A204.1 (cell line): Measurements from ENCODE around the gene DGCR2.
"Not testable (repeated sequence)": the region's sequence is repeated elsewhere in the genome, so short reads cannot be mapped to it uniquely, and the experiment has no call there.

Experiments
- FAIRE-seq: peaks from 2 replicates; lab custom pipeline; 2012; peaks lifted over from hg19 to GRCh38; lab: Jason Lieb, UNC

The DGCR2 gene

DNA sequence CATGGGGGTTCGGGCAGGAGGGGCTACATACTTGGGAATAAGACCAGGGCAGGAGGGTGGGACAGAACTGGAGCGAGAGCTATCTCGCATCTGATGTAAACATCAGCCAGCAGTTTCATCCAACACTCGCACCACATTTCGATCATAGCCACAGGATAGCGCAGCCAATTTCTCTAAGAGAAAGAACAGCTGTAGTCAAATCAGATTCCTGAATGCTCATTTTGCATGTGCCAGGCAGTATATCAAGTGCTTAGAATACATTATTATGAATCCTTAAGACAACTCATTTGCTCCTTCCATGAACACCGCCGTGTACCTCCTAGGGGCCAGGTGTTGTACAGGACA is 14.5 kb downstream of the DGCR2 start:
- no peak for FAIRE-seq

DNA sequence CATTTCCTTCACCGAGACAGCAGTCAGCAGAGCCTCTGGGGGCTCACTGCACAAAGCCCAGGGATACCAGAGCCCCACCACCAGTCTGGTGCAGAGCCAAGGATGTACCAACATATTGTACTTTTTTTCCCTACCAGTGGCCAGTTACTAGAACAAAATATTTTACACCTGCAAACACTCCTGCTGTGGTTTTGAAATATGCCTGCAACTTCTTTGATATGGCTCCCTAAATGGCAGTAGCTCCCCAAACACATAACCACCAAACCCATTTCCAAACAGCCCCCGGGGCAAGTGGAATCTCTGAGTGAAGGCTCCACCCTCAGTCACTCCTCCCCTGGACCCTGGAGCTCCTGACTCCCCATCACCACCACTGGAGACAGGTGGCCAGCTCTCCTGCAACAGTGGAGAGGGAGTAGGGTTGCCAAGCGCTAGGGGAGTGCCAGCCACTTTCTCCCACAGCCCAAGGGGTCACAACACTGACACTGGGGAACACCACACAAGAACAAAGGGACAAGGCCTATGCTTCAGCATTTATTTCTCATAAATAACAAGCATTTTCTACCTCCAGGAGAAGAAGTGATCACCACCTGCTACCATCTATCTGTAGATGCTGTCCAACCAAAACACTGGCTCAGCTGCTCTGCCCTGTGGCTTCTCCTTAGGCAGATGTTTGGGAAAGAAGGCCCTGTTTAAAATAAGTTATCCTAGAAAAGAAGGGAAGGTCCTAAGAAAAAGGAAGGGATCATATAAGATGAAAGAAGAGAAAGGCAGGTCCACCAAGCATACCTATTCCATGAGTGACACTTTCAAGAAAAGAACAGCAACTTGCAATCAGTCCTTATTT is 15.1 kb downstream of the DGCR2 start:
- FAIRE-seq, result no peak

DNA sequence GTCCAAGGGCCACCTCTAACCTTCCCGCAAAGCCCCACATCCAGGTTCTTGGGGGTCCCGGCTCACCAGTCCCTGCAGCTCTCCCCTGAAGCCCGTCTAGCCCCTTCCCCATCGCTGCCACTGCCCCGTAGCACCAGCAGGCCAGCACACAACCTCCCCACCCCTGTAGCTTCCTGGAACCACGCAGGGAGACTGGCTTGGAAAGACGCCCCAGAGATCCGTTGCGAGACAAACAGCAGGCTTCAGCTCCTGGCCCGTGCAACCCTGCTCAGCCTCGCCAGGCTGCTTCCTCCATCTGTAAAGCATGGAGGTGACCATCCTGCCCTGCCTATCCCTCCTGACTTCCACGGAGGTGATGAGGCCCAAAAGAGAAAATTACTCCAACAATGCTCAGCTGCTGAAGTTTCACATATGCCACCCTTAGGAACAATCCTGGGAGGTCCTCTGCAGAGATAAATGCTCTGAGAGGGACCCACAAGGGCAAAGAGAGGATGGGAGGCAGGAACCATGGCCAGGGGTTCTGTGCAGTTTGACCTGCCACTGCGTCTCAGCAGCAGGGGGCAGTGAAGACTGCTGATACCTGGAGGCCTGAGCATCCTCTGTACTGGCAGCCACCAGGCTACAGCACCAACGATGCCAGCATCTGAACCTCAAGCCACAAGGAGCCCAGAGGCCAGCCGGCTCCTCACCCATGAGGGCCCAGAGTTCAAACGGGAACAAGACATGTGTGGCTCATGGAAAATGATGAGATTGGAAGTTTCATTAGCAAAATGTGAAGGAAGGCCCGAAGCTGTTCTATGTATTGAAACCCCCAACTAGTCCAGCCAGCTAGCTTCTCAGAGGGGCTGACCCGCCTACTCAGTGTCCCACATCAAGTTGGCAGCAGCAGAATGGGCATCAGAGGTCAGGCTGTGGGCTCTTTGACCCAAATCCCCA is 16.1 kb downstream of the DGCR2 start:
- FAIRE-seq, result no peak

DNA sequence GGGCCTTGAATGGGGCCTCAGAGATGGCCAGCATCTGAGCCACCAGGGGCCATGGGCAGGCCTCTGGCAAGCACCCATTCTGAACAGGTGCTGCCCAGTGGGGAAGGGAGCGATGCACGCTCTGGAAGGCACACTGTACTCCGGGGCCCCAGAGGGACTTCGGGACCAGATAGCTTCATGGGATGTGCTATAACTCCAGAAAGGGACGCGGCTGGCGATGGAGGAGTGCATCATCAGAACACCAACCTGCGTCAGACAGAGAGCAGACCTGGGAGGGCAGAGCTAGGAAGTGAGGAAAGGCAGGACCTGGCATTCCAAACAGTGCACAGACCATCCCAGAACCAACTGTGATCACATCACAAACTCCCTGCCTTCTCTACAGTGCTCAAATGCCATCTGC is 16.8 kb downstream of the DGCR2 start:
- FAIRE-seq, result no peak

DNA sequence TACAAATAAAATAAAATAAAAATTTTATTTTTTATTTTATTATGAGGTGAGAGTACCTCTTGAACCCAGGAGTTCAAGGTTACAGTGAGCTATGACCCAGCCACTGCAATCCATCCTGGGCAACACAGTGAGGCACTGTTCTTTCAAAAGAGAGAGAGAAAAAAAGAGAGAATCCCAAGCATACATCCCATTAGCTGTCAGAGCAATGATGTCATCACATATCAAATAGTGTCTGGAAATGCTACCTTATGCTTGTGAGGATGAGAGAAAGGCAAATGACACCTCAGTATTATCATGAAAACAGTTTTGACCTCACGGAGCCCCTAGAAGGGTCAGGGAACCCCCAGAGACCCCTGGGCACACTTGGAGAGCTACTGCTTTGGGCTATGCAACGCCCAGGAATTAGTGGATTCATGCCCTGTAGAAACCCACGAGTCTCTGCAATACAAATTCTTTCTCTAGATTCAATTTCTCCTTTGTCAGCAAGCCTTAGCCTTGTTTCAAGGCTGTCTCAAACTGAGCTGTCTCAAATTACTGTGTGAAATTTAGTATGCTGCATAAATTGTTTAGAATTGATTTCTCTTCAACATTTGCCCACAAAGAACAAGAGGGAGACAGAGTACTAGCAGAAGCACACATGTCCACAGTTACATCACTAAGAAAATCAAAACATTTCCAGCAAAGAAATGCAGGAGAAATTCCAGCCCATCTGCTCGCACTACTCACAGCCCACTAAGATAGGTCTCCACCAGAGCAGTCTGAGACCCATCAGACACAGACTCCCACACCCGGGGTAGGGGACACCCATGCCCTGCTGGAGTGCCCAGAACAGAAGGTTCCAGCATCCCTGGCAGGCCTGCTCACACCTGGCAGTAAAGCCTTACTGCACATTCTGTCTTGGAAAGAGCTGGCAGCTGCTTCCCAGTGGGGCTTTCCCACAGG is 18.1 kb downstream of the DGCR2 start:
- no peak for FAIRE-seq

DNA sequence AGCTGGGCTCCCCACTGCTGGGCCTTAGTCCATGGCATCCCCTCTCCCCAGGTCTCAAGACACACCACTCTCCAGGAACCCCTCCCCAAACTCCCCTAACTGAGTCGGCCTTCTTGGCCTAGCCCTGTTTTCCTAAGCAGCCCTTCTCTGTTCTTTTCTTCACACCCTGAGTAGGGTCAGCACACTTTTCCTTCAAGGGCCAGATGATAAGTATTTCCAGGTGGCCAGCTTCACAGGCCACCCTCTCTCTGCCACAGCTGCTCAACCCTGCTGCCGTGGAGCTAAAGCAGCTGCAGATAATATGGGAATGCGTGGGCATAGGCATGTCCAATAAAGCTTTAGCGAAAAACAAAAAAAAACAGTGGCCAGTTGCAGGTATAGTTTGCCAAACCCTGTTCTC is 24.1 kb downstream of the DGCR2 start:
- no peak for FAIRE-seq

DNA sequence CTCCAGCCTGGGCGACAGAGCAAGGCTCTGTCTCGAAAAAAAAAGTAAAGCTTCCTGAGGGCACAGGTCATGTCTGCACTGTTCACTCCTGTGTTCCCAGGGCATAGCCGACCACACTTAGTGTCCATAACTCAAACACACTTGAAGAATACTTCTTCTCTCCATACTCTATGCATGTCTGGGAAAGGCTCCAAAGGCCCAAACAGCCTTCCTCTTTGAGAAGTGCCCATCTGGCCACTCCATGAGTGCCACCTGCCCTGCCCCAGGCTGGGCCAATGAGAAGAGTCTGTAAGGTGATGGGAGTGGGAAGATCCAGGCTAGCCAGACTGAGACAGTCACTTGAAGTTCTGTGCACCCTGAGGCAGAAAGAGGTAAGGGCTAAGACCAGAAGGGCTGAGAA is 24.7 kb downstream of the DGCR2 start:
- FAIRE-seq, result no peak

DNA sequence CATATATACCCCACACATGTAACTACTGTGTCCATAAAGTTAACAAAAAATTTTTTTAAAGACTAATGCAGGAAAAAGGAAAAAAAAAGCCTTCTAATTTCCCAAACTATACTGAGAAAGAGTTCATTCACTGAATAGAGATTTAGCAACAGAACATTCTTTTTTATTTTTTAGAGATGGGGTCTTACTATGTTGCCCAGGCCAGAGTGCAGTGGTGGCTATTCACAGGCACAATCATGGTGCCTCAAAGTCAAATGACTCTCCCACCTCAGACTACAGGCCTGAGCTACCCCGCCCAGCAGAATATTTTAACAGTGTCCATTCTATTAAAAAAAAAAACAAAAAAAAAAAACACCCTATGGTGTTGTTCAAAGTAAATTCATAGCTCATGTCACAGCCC is 25.7 kb downstream of the DGCR2 start:
- no peak for FAIRE-seq

- no peak for FAIRE-seq
Observed at GRCh38 chr22:19094393-19094997, 27.7 kb downstream of the DGCR2 start.

DNA sequence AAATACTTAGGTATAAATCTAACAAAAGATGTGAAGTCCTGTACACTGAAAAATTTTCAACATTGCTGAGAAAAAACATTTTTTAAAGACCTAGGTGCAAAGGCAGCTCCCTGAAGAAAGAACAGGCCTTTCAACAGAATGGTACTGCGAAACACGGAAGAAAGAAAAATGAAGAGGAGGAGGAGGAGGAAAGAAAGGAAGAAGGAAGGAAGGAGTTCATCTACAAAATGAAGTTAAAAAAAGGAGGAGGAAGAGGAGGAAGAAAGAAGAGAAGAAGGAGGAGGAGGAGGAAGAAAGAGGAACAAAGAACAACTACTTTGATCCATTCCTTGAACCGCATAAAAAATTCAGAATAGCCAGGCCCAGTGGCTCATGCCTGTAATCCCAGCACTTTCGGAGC is 29.5 kb downstream of the DGCR2 start:
- no peak for FAIRE-seq

DNA sequence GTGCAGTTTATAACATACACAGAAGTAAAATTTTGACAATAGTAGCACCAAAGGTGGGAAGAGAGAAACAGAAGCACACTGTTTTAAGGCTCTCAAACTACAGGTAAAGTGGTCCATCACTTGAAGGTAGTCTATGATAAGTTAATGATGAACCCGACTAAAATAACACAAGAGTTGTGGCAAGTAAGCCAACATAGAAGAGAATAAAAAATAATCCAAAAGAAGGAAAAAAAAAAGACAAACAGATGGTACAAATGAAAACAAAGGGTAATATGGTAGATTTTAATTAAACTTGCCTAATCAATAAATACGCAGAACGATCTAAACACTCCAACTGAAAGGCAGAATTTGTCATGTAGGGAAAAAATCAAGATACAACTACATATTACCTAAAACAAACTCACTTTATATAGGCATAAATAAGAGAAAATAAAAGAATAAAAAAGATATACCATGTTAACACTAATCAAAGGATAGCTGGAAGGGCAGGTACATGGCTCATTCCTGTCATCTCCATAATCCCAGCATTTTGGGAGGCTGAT is 31.6 kb downstream of the DGCR2 start:
- no peak for FAIRE-seq

DNA sequence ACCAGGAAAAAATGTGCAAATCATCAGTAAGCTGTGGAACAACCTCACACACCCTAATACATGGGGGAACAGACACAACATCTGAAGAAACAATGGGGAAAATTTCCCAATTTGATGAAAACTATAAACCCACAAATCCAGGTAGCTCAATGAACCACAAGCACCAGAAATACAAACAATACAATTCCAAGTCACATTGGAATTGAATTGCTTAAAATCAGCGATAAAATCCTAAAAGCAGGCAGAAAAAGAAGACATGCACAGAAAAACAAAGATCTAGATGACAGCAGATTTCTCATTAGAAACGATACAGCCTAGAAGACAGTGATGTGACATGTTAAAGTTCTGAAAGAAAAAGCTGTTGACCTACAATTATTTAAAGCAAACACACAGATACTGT is 32.0 kb downstream of the DGCR2 start:
- FAIRE-seq, result no peak

DNA sequence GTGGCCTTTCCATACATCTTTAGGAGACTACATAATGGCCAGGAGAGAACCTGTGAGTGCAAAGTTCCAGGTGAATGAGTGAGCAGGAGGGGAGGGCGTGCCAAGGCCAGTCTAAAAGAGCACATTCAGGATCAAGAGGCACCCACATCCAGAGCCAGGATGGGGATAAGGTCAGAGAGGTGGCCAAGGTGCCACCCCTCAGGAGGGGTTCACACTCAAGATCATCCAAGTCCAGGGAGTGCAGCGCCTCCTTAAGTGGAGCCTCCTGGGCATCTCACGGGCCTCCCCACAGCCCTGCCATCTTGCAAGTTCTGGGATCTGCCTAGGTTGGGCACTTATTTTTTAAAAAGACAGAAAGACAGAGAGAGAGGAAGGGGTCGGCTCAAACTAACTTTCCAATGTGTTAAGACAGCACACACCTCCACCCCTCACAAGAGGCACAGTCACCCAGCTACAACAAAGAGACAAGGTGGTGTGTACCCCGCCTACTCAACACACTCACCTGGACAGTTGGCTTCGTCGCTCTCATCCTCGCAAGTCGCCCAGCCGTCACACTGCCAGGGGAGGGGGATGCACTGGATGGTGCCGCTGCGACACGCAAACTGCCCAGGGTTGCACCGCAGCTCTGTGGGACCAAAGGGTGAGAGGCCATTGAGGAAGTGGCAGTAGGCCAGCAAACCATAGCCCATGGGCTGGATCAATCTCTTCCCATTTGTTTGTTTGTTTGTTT is 33.2 kb downstream of the DGCR2 start:
- FAIRE-seq, result no peak

GRCh38 chr22:19086896-19087295 is 35.3 kb downstream of the DGCR2 start:
- FAIRE-seq, result no peak

- no peak for FAIRE-seq
Observed at GRCh38 chr22:19086417-19086816, 35.8 kb downstream of the DGCR2 start.

DNA sequence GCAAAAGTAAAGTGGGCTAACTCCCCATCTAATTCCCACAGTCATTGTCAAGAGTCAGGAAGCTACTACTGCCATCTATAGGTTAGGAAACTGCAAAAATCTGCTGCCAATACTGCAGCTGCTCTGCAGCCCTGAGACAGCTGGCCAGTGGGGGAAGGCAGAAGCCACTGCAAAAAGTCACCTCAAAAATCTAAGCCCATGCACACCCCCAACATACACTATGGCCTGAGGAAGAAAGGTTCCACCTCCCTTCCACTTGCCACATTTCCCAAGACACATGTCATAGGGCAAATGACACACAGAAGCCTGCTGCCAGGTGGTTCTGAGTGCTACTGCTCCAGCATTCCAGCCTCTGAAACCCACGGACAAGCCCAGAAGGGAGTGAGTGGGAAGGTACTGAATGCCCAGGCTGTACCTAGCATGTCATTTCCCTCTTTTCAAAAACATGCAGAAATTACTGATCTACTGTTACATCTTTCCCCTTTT is 36.9 kb downstream of the DGCR2 start:
- FAIRE-seq, result no peak

- not testable (repeated sequence) for FAIRE-seq
Observed at GRCh38 chr22:19084586-19084985, 37.6 kb downstream of the DGCR2 start.

DNA sequence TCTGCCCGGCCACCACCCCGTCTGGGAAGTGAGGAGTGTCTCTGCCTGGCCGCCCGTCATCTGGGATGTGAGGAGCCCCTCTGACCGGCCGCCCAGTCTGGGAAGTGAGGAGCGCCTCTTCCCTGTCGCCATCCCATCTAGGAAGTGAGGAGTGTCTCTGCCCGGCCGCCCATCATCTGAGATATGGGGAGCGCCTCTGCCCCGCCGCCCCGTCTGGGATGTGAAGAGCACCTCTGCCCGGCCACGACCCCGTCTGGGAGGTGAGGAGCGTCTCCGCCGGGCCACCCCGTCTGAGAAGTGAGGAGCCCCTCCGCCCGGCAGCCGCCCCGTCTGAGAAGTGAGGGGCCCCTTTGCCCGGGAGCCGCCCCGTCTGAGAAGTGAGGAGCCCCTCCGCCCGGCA is 38.1 kb downstream of the DGCR2 start:
- not testable (repeated sequence) for FAIRE-seq

DNA sequence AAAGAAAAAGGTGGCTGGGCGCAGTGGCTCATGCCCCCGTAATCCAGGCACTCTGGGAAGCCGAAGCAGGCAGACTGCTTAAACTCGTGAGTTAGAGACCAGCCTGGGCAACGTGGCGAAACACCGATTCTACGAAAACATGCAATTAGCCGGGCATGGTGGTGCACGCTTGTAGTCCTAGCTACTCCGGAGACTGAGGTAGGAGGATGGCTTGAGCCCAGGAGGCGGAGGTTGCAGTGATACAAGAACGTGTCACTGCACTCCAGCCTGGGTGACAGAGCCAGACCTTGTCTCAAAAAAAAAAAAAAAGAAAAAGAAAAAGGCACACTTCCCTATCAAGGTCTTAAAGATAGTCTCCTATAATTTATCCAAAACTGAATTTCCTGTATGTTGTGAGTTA is 39.4 kb downstream of the DGCR2 start:
- FAIRE-seq, result no peak

DNA sequence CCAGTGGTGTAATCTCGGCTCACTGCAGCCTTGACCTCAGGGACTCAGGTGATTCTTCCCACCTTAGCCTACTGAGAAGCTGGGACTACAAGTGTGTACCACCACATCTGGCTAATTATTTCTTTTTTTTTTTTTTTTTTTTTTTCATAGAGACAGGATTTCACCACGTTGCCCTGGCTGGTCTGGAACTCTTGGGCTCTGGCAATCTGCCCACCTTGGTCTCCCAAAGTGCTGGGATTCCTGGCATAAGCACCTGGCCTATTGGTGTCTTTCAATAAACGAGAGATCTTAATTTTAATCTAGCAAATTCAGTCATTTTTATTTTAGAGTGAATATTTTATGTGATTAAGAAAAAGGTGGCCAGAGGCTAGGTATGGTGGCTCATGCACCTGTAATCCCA is 40.1 kb downstream of the DGCR2 start:
- no peak for FAIRE-seq

DNA sequence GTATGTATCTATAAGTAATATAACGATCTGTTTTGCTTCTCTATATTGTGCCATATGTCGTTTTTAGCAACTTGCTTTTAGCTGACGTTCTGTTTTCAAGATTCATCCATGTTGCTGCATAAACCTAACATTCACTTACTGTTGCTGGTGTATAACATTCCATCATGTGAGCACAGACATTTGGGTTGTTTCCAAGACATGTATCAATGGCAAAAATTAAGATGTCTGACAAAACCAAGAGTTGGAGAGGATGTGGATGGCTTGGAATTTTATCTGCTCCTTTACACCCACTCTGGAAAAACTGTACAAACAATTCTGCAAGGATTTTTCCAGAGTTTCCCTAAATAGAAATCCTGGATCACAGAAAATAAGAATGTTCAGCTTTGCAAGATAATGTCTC is 40.9 kb downstream of the DGCR2 start:
- FAIRE-seq, result no peak
